Forelimb muscle (tissue), 1 donor: ENCODE results near the gene PJVK. TPM values are rescaled to one million over a fixed set of nuclear protein-coding genes. Genes with fewer than 3 reads are reported as not detected.
A peak's percentile ranks its signal among the peaks of the same experiment; 100 is the strongest.
"Not testable (repeated sequence)": the region's sequence is repeated elsewhere in the genome, so short reads cannot be mapped to it uniquely, and the experiment has no call there.

Experiments
- DNase-seq: peaks from one replicate; pipeline ENCODE4 v3.0.0-alpha.2; 2013; ENCODE audit warnings: low read depth
- polyA plus RNA-seq: library from polyadenylated mRNA; unstranded; fragments of 120-200 nt; gene quantifications from one replicate; pipeline ENCODE4 v1.2.1, GENCODE V29; 2013; ENCODE audit not compliant: insufficient read length

Gene PJVK
- polyA plus RNA-seq: 6.2 TPM

DNA sequence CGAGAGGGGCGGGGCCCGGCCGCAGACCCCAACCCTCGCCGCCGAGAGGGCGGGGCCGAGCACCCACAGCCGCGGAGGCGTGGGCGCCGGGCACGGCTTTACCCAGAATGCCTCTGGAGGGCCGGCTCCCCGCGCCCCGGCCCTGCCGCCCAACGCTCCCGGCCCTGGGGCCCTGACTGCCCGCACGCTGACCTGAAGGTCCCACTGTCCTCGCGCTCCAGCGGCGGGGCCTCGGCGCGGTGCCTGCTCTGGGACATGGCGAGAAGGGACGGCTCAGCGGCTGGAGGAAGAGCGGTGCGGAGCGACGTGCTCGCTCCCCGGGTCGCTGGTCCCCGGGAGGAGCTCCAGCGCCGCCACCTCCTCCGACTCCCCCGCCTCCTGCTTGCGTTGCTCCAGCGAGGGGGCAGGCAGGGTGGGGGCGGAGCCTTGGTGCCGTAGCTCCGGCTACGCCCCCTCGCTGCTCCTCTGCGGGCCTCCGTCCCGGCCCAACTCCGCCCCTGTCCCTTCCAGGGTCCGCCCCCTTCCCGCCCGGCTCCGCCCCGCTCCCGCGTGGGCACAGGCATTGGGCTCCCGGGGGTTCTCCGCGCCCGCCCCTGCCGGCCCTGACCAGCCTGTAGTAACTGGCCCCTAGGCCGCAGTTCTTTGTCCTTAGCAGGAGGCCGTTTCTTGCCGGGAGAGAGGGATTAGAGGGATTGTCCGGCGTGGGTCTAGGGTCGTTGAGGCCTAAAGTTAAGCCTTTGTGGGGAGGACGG, at the start of gene PJVK, which contains the start of gene PRKRA:
PJVK (plus strand) TSS at position 605 of the 752 bp plus-strand sequence. CDS start 2,032 bp downstream, outside the sequence.
PRKRA (minus strand) TSS at position 402 of the 752 bp plus-strand sequence; CDS start at position 257, 145 bp downstream.
- DNase-seq: peak; percentile 93

DNA sequence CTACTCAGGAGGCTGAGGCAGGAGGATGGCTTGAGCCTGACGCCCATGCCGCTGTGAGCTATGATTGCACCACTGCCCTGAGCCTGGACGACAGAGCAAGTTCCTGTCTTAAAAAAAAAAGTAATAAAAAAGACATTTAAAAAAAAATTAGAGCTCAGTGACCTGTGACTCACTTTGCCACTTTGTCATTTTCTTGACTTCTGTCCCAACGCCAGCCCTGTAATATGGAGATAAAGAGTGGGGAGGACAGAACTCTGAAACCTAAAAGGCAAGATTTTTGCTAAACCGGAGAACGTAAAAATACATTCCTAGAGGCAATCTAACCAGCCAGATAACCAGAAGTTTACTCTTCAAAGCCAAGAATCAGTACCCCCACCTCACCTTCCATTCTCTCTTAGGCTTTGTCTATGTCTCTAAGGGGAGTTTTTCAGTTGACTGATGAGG, 49.2 kb upstream of the PJVK start:
- DNase-seq: no peak

DNA sequence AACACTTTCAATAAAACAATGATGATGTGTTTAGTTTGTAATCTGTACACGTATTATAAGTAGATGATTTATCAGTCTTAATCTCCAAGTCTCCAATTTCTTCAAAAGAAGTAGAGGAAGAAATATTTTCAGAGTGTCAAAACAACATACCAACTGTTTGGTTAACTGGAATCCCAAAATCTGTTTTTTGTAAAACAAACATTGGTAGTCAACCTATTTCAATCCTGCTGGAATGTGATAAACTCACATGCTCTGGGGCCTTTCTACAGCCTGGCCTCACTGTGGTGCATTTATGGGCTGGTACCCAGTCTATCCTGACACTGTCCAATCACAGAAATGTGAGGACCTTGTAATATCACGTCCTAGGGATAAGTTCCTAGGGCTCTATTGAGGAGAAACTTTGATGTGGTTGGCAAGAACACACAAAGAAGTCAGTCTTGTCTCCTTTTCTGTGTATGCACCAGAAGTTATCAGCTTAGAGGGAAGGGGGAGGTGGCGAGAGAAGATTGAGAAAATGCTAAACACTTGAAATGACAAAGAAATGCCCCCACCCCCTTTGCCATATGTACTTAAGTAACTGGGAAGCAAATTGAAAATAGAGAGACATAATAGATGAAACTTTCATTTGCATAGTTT, 47.4 kb upstream of the PJVK start:
- no peak for DNase-seq

- no peak for DNase-seq
Measured at GRCh38 chr2:178404368-178404767, 46.8 kb upstream of the PJVK start.

DNA sequence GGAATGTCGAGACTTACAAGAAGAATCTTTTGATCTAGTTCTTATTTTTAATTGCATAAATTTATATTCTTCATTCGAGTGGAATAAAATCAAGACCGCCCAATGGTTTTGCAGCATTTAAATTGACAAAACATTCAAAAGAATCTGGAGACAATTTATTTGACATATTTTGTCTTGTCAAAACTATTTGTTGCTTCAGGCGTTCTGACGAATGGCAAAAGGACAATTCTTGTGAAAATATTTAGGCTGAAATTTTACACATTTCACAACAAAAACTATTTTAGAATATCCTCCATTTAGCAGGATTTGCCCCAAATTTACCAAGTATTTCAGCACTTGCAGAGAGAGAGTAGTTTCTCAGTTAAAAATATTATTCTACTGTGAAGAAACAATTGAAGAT, 41.9 kb upstream of the PJVK start:
- DNase-seq: no peak

- no peak for DNase-seq
Measured at GRCh38 chr2:178412047-178412446, 39.1 kb upstream of the PJVK start.

DNA sequence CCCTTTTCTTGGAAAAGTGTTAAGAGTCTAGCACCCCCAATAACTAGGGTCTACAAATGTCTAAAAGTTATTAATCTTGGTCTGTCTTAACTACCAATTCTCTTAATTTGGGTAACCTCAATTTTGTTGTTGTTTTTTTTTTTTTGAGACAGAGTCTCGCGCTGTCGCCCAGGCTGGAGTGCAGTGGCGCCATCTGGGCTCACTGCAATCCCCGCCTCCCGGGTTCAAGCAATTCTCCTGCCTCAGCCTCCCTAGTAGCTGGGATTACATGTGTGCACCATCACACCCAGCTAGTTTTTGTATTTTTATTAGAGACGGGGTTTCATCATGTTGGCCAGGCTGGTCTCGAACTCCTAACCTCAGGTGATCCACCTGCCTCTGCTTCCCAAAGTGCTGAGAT, 38.7 kb upstream of the PJVK start:
- not testable (repeated sequence) for DNase-seq

DNA sequence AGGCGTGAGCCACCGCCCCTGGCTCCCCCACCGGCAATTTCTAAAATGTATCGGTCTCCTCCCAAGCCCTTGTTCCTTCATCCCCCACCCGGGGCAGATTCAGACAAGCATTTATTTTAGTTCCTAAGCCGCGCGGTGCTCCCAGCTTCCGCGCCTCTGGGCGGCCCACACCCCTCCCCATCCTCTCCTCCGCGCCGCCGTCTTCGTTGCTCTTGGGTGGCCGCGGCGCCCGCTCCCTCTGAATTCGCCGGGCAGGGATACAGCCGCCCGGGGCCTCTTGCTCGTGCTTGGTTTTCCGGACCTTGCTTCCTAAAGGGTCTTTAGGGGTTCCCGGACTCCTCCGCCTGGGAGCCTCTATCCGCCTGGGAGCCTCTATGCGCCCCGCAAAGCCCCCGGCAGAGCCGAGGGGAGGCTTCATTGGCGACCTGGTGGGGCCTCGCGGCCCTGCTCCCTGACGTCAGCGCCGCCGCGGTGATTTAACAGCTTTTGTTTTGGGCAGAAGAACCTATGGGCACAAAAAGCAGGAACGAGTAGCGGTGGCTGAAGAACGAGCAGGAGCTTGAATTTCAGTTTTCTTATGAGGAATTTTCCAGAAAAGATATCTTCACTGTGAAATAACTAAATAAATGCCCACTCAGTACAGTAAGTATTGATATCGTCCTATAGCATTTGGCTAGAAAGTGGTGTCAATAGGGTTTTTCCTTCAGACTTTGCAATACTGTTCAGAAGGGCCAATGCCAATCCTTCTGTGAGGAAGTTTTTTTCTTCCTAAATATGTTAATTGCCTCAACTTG, 37.5 kb upstream of the PJVK start:
- DNase-seq: no peak

GRCh38 chr2:178414266-178415247, 36.6 kb upstream of the PJVK start:
- peak; percentile 81 for DNase-seq

DNA sequence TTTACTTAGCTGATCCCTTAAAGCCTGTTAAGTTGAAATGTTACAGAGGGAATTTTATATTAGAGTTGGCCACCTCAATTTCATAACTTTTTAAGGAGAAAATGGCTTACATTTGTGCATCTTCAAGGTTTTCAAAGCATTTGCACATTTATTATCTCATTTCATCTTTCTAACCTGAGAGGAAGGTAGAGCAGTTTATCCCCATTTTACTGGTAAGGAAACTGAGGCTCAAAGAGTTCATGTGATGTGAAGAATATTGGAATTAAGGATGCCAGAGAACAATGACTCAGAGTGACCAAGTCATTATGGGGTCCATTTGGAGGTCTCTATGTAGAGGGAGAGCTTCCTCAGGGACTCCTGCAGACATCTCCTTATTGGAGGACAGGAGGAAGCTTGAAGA, 35.2 kb upstream of the PJVK start:
- no peak for DNase-seq

GRCh38 chr2:178417916-178418315, 33.3 kb upstream of the PJVK start:
- no peak for DNase-seq

GRCh38 chr2:178418426-178418825, 32.8 kb upstream of the PJVK start:
- no peak for DNase-seq

GRCh38 chr2:178419123-178419522, 32.1 kb upstream of the PJVK start:
- no peak for DNase-seq

DNA sequence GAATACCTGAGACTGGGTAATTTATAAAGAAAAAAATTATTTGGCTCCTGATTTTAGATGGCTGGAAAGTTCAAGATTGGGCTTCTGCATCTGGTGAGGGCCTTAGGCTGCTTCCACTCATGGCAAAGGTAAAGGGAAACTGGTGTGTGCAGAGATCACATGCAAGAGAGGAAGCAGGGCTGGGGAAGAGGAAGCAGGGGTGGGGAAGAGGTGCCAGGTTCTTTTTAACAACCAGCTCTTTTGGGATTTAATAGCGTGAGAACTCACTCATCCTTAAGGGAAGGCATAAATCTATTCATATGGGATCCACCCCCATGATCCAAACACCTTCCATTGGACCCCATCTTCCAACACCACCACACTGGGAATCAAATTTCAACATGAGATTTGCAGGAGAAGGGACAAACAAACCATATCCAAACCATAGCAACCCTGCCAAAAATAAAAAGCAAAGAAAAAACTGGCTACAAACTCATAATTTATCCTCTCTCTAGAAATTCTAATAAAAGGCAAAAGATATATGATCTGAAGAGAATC, 30.6 kb upstream of the PJVK start:
- DNase-seq: no peak

DNA sequence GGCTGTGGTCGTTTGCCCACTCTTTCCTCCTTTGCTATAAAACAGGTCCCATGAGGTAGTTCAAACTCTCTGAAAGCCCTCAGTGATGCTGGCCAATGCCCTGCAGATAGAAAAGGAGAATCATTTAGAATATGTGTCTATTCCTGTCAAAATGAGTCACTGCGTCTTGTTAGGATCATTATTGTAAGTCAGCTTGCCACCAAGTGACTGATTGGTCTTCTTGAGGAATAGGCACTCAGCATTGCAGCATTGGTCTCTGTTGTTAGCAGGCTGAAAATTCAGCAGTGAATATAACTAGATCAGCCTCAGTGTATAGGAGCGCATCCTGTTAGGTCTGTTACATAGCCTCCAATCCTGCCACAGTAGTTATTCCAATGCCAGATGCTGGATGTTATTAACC, 29.1 kb upstream of the PJVK start:
- no peak for DNase-seq

- DNase-seq: not testable (repeated sequence)
Measured at GRCh38 chr2:178423746-178424145, 27.4 kb upstream of the PJVK start.

GRCh38 chr2:178425255-178425827, 25.8 kb upstream of the PJVK start:
- DNase-seq: no peak

DNA sequence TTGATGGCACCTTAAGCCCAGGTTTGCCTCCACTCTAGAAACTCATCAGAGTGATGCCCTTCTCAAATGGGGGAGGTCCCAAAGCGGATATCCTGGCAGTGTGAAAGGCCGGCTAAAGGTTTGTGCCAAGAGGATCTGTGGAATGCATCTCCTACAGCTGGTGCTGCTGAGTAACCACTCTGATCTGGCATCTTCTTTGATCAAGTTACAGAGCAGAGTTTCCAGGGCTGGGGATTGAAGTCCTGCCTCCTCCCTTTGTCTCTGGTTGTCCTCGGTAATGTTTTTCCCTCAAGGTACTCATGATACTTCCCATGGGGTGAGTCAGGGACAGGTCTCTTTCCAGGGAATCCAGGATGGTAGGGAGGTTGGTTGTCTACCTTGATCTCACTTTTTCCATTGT, 24.8 kb upstream of the PJVK start:
- DNase-seq: no peak

- DNase-seq: no peak
Measured at GRCh38 chr2:178427458-178427857, 23.7 kb upstream of the PJVK start.

DNA sequence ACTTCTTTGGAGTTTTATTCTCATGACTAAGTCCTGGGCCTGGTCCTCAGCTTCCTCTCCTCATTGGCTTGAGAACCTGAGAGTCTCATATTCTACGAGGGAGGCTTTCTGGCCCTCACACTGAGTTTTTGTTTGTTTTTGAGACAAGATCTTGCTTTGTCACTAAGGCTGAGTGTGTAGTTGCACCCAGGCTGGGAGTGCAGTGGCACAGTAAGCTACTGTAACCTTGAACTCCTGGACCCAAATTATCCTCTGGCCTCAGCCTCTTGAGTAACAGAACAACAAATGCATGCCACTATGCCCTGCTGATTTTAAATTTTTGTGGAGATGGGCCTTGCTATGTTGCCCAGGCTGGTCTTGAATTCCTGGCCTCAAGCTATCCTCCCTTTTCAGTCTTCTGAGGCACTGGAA, 22.8 kb upstream of the PJVK start:
- DNase-seq: no peak
